Astrocyte (in vitro differentiated cells and primary cell): Measurements from ENCODE around the gene C19orf85. TPM values are rescaled to one million over a fixed set of nuclear protein-coding genes. Genes with fewer than 3 reads are reported as not detected.

Source experiments
- DNase-seq: peaks from one replicate; pipeline ENCODE4 v3.0.0-alpha.2; 2010; ENCODE audit warnings: low read depth
- FAIRE-seq: peaks from 2 replicates; lab custom pipeline; 2011; peaks lifted over from hg19 to GRCh38; lab: Jason Lieb, UNC
- H2AFZ ChIP-seq: 2 replicates; pipeline ENCODE4 v1.6.0; 2012; ENCODE audit warnings: low read depth, low read length, inconsistent platforms
- H3K27ac ChIP-seq: 2 replicates; pipeline ENCODE4 v1.5.1; 2011; ENCODE audit warnings: low read depth, low read length, inconsistent platforms
- H3K27me3 ChIP-seq: 2 replicates; pipeline ENCODE4 v1.6.0; 2011; ENCODE audit warnings: low read length, inconsistent platforms; ENCODE audit not compliant: insufficient read depth
- H3K36me3 ChIP-seq: 2 replicates; pipeline ENCODE4 v1.5.1; 2011; ENCODE audit warnings: low read length, inconsistent platforms; ENCODE audit not compliant: insufficient read depth
- H3K4me1 ChIP-seq: 2 replicates; pipeline ENCODE4 v1.5.1; 2011; ENCODE audit warnings: low read length, inconsistent platforms; ENCODE audit not compliant: insufficient read depth
- H3K4me2 ChIP-seq: 2 replicates; pipeline ENCODE4 v1.6.0; 2012; ENCODE audit warnings: low read length, inconsistent platforms
- H3K4me3 ChIP-seq: 2 replicates; pipeline ENCODE4 v1.5.1; 2011; ENCODE audit warnings: low read depth, mild to moderate bottlenecking, low read length, inconsistent platforms; ENCODE audit not compliant: insufficient read depth
- H3K79me2 ChIP-seq: 2 replicates; pipeline ENCODE4 v1.6.0; 2012; ENCODE audit warnings: mild to moderate bottlenecking, low read length, inconsistent platforms; ENCODE audit not compliant: insufficient read depth
- H3K9ac ChIP-seq: 2 replicates; pipeline ENCODE4 v1.6.0; 2012; ENCODE audit warnings: mild to moderate bottlenecking, low read length, inconsistent platforms
- H3K9me3 ChIP-seq: 2 replicates; pipeline ENCODE4 v1.5.1; 2012; ENCODE audit warnings: low read depth, mild to moderate bottlenecking, low read length, inconsistent platforms; ENCODE audit not compliant: insufficient read depth
- H4K20me1 ChIP-seq: 2 replicates; pipeline ENCODE4 v1.6.0; 2012; ENCODE audit warnings: low read length, inconsistent platforms; ENCODE audit not compliant: insufficient read depth
- H3K27ac Mint-ChIP-seq: one replicate; pipeline ENCODE4 v1.8.0; 2021; ENCODE audit warnings: mild to moderate bottlenecking, mixed read lengths; ENCODE audit not compliant: unreplicated experiment
- H3K27me3 Mint-ChIP-seq: one replicate; pipeline ENCODE4 v1.8.0; 2021; ENCODE audit warnings: low read depth, mixed read lengths; ENCODE audit not compliant: unreplicated experiment
- H3K36me3 Mint-ChIP-seq: one replicate; pipeline ENCODE4 v1.8.0; 2021; ENCODE audit warnings: low read depth, mixed read lengths; ENCODE audit not compliant: unreplicated experiment
- H3K4me1 Mint-ChIP-seq: one replicate; pipeline ENCODE4 v1.8.0; 2021; ENCODE audit warnings: low read depth, mixed read lengths; ENCODE audit not compliant: unreplicated experiment
- H3K4me3 Mint-ChIP-seq: one replicate; pipeline ENCODE4 v1.8.0; 2021; ENCODE audit warnings: mild to moderate bottlenecking, moderate library complexity, mixed read lengths; ENCODE audit not compliant: unreplicated experiment
- H3K9me3 Mint-ChIP-seq: one replicate; pipeline ENCODE4 v1.8.0; 2021; ENCODE audit warnings: mild to moderate bottlenecking, mixed read lengths; ENCODE audit not compliant: unreplicated experiment
- CTCF ChIP-seq: IDR thresholded peaks from 2 replicates; pipeline ENCODE4 v1.5.1; 2011; ENCODE audit warnings: low read depth, mild to moderate bottlenecking, inconsistent platforms, low read length, moderate library complexity; ENCODE audit not compliant: insufficient read depth
- EZH2 ChIP-seq: IDR thresholded peaks from 2 replicates; pipeline ENCODE4 v1.6.1; 2012; ENCODE audit warnings: mild to moderate bottlenecking, low read length, inconsistent platforms; ENCODE audit not compliant: insufficient read depth
- total RNA-seq: library from RNA; stranded (reverse); gene quantifications from 2 replicates; pipeline ENCODE4 v1.2.1, GENCODE V29; 2021

C19orf85 gene
- total RNA-seq, 1 donor from 2014 or later = not detected

- H2AFZ ChIP-seq = peak overlapping the region; percentile 78
- peaks cover 9% of the 10 kb centered on the region for H3K4me1 ChIP-seq
- TF ChIP-seq EZH2 (no peak), CTCF (no peak)
- H3K79me2 ChIP-seq = peaks cover 16% of the 10 kb centered on the region
- peak overlapping the region; percentile 66 for H3K27ac Mint-ChIP-seq
- H3K4me3 Mint-ChIP-seq = peak overlapping the region; percentile 86
- H3K9ac ChIP-seq = peak overlapping the region; percentile 91
- no peaks in the 10 kb centered on the region for H3K9me3 Mint-ChIP-seq
- peaks cover under 1% of the 10 kb centered on the region for H3K4me1 Mint-ChIP-seq
- H3K27me3 ChIP-seq = peaks cover 2% of the 10 kb centered on the region
- H3K4me2 ChIP-seq = peak overlapping the region; percentile 96
- H3K36me3 ChIP-seq = no peaks in the 10 kb centered on the region
- DNase-seq = peak; percentile 69
- H4K20me1 ChIP-seq = peaks cover 35% of the 10 kb centered on the region
- peaks cover under 1% of the 10 kb centered on the region for H3K27me3 Mint-ChIP-seq
- peak overlapping the region; percentile 83 for H3K4me3 ChIP-seq
- H3K36me3 Mint-ChIP-seq = peaks cover 5% of the 10 kb centered on the region
- FAIRE-seq = no peak
- peak overlapping the region; percentile 70 for H3K27ac ChIP-seq
- H3K9me3 ChIP-seq = no peaks in the 10 kb centered on the region
Measured at GRCh38 chr19:55460670-55461258, 3.8 kb downstream of the C19orf85 start.

GRCh38 chr19:55459950-55460657, 4.4 kb downstream of the C19orf85 start:
- H2AFZ ChIP-seq = no peak overlapping the region
- H3K4me2 ChIP-seq = peak overlapping the region; percentile 96
- Mint-ChIP-seq H3K36me3 (peaks cover 8% of the 10 kb centered on the region), H3K4me3 (peak overlapping the region; percentile 86), H3K9me3 (no peaks in the 10 kb centered on the region), H3K27me3 (no peaks in the 10 kb centered on the region), H3K27ac (no peak overlapping the region), H3K4me1 (no peaks in the 10 kb centered on the region)
- no peak overlapping the region for H3K27ac ChIP-seq
- DNase-seq (no peak), FAIRE-seq (peak; percentile 37)
- peaks cover 9% of the 10 kb centered on the region for H3K4me1 ChIP-seq
- H4K20me1 ChIP-seq = peaks cover 41% of the 10 kb centered on the region
- H3K36me3 ChIP-seq = no peaks in the 10 kb centered on the region
- peak overlapping the region; percentile 83 for H3K4me3 ChIP-seq
- TF ChIP-seq EZH2 (no peak), CTCF (no peak)
- peaks cover 2% of the 10 kb centered on the region for H3K27me3 ChIP-seq
- no peaks in the 10 kb centered on the region for H3K9me3 ChIP-seq
- peak overlapping the region; percentile 91 for H3K9ac ChIP-seq
- H3K79me2 ChIP-seq = peaks cover 16% of the 10 kb centered on the region

GRCh38 chr19:55459551-55459949, 5.0 kb downstream of the C19orf85 start:
- H3K9ac ChIP-seq = no peak overlapping the region
- Mint-ChIP-seq H3K9me3 (no peaks in the 10 kb centered on the region), H3K36me3 (peaks cover 8% of the 10 kb centered on the region), H3K27me3 (no peaks in the 10 kb centered on the region), H3K27ac (no peak overlapping the region), H3K4me1 (no peaks in the 10 kb centered on the region), H3K4me3 (no peak overlapping the region)
- H3K4me1 ChIP-seq = peaks cover 9% of the 10 kb centered on the region
- TF ChIP-seq CTCF (no peak), EZH2 (no peak)
- peak overlapping the region; percentile 96 for H3K4me2 ChIP-seq
- no peaks in the 10 kb centered on the region for H3K36me3 ChIP-seq
- DNase-seq = no peak
- peaks cover 41% of the 10 kb centered on the region for H4K20me1 ChIP-seq
- no peak overlapping the region for H3K4me3 ChIP-seq
- H3K9me3 ChIP-seq = no peaks in the 10 kb centered on the region
- no peak overlapping the region for H3K27ac ChIP-seq
- H3K79me2 ChIP-seq = peaks cover 16% of the 10 kb centered on the region
- FAIRE-seq = no peak
- peaks cover 2% of the 10 kb centered on the region for H3K27me3 ChIP-seq
- H2AFZ ChIP-seq = no peak overlapping the region
